NCI-H510A (cell line): ENCODE data around the gene CTCF.

Source experiments
- DNase-seq: peaks from one replicate; lab custom pipeline; 2025; lab: John Stamatoyannopoulos, UW

Gene CTCF

GRCh38 chr16:67605641-67606040 is 43.3 kb downstream of the CTCF start:
- no peak for DNase-seq

- DNase-seq, result no peak
Measured at GRCh38 chr16:67606632-67607031, 44.3 kb downstream of the CTCF start.

- DNase-seq, result no peak
Measured at GRCh38 chr16:67608364-67608763, 46.0 kb downstream of the CTCF start.

GRCh38 chr16:67613808-67614207 is 51.5 kb downstream of the CTCF start:
- no peak for DNase-seq

- DNase-seq, result no peak
Measured at GRCh38 chr16:67628216-67628615, 65.9 kb downstream of the CTCF start.

- DNase-seq, result no peak
Measured at GRCh38 chr16:67632415-67633172, 70.3 kb downstream of the CTCF start.

GRCh38 chr16:67636713-67637112 is 74.4 kb downstream of the CTCF start:
- DNase-seq, result no peak

GRCh38 chr16:67637625-67638024 is 75.3 kb downstream of the CTCF start:
- DNase-seq, result no peak

- no peak for DNase-seq
Measured at GRCh38 chr16:67641779-67642708, 79.7 kb downstream of the CTCF start.

GRCh38 chr16:67644038-67644437 is 81.7 kb downstream of the CTCF start:
- no peak for DNase-seq

- DNase-seq, result no peak
Measured at GRCh38 chr16:67645397-67646121, 83.2 kb downstream of the CTCF start.

- DNase-seq, result no peak
Measured at GRCh38 chr16:67647111-67647651, 84.9 kb downstream of the CTCF start.

- no peak for DNase-seq
Measured at GRCh38 chr16:67647681-67648080, 85.4 kb downstream of the CTCF start.

- no peak for DNase-seq
Measured at GRCh38 chr16:67648088-67648763, 85.9 kb downstream of the CTCF start.

- DNase-seq, result no peak
Measured at GRCh38 chr16:67648764-67649407, 86.6 kb downstream of the CTCF start.

GRCh38 chr16:67649494-67649931 is 87.2 kb downstream of the CTCF start:
- DNase-seq, result no peak

- DNase-seq, result no peak
Measured at GRCh38 chr16:67650023-67650422, 87.7 kb downstream of the CTCF start.

- no peak for DNase-seq
Measured at GRCh38 chr16:67651039-67651438, 88.7 kb downstream of the CTCF start.

- DNase-seq, result no peak
Measured at GRCh38 chr16:67651847-67652246, 89.5 kb downstream of the CTCF start.

GRCh38 chr16:67652578-67653127 is 90.3 kb downstream of the CTCF start:
- no peak for DNase-seq
